GM12892 (cell line): ENCODE results near the gene DLEU7.

ENCODE experiments used
- POLR2A ChIP-seq: IDR thresholded peaks from 2 replicates; pipeline ENCODE4 v1.6.1; 2011; ENCODE audit warnings: low read depth, low read length, control low read depth
- POLR2AphosphoS5 ChIP-seq: IDR thresholded peaks from 2 replicates; pipeline ENCODE4 v1.6.1; 2011; ENCODE audit warnings: low read depth, low read length, control low read depth
- TAF1 ChIP-seq: IDR thresholded peaks from 2 replicates; pipeline ENCODE4 v1.6.1; 2011; ENCODE audit warnings: low read depth, mild to moderate bottlenecking, control low read depth, low read length, borderline replicate concordance

DNA sequence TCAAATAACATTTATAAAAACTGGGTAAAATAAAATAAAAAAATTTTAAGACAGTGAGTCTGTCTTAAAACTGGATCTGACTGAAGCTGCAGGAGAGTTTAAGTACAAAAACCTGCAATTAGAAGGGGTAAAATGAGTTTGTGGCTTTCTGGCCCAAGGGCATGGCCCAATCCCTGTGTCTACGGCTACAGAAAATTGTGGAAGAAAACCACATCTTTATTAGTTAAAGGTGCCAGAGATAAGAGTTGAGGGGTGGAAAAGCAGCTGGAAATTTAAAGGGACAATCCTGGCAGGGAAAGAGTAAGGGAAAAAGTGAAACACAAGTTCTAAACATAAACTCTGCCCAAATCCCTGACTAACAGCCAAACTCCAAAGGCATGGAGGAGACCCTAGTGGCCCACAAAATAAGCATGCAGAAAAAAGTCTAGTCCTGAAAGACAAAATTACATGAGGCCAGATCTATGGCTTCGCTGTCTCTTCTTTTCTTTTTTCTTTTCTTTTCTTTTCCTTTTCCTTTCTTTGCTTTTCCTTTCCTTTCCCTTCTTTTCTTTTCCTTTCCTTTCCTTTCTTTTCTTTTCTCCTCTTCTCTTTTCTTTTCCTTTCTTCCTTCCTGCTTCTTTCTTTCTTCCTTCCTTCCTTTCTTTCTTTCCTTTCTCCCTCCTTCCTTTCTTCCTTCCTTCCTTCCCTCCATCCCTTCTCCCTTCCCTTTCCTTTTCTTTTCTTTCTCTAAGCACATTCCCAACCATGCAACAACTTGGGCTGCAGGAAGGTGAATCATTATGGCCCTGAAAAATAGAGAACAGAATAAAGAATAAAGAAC, 23.5 kb upstream of the DLEU7 start:
- TF ChIP-seq POLR2A = no peak
- no peak for TF ChIP-seq TAF1
- no peak for TF ChIP-seq POLR2AphosphoS5
